IPS DF 4.7 (cell line): ENCODE data around the gene MAD1L1.

Experiments
- DNase-seq: peaks from one replicate; pipeline ENCODE4 v3.0.0-alpha.2; 2013; ENCODE audit warnings: low spot score; ENCODE audit errors: extremely low read depth

Gene MAD1L1

DNA sequence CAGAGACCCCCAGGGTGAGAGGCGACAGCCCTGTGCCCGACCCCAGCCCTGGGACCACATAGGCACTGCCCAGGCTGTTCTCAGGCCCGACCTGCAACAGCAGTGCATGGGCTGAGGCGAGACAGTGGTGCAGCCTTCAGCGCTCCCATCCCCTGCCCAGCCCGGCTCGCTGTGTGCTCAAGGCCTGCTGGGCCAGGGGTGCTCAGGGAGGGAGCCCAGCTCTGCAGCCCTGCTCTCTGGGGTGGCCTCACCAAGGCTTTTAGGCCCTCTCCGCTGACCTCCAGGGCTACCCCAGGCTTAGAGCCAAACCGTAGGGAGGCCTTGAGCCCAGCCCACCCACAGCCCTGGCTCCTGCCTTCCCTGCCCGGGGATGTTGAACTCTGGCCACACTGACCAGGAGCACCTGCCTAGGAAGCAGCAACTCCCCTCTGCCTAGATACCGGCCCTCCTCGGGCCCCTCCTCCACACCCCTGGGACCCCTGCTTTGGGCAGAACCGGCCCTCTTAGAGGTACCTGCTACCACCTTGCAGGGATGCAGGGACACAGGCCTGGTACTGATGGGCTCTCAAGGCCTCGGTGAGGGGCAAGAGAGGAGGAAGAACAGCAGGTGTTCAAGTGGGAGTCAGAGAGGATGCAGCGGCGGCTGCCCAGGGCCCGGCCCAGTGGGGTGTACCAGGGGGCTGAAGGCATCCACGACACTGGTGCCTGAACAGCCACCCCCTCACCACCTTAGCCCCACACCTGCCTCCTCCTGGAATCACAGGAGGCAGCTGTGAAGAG, 331.1 kb downstream of the MAD1L1 start:
- DNase-seq: no peak

DNA sequence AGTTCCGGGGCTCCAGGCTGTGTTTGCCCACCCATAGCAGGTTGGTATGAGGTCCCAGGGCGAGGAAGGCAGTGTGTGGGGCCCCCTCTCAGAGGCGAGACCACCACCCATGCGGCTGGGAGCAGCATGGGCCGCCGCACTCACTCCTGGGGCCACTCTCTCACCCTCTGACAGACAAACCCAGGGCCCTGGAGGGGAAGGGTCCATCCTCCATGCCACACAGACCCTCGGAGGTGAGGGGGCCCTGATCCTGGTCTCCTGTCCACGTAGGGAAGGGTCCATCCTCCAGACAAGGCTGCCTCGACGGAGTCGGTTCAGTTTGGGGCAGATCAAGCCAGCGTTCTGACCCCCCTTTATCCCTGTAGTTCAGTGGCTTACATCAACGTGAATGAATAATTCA, 331.9 kb downstream of the MAD1L1 start:
- DNase-seq: no peak

DNA sequence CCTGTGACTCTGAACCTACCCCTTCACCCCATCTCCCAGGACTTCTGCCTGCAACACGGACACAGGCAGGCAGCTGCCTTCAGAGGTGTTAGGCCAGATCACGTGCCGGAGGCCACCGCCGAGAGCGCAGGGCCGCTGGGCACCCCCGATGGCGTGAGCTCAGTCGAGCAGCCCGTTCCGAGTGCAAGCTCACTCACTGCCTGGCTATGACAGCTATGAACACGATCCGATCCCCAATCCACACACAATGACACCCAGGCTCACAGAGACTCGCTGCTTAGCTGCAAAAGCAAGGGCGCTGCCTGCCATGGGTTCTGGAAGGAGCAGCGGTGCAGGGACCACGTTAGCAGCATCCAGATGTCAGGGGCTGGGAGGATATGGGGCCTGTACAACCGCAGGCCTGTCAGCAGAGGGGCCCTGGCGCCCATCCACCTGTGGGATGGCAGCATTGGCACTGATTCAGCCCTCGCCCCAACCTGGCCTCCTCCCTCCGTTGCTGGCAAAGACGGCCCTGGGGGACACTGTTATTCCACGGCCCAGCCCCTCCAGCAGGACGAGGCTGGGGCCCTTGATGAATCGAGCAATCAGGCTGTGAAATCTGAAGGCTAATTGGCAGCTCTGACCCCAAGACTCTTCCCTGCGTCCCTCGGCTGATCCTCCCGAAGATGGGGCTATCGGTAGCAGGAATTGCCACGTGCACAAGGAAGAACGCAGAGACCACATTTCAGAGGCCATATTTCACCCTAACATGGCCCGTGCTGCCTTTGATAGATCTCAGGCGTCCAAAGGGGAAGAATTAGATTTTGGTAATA, 332.6 kb downstream of the MAD1L1 start:
- no peak for DNase-seq

DNA sequence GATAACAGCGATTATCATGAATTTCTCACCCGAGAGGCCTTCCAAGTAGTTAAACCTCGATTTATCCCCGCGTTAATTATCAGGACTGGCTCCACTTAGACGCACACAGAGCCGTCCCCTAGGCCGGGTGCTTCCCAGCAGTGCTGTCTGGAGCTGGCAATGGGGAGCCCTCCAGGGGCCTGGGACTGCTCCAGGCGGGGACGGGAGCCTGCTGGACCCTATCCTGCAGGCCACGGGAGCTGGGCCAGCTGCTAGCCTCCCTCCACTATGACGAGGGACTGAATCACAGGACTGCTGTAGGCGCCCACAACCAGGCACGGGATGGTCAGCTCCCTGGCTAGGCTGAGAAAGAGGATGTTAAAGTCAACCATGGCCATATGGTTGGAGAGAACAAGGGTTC, 333.5 kb downstream of the MAD1L1 start:
- DNase-seq: no peak

DNA sequence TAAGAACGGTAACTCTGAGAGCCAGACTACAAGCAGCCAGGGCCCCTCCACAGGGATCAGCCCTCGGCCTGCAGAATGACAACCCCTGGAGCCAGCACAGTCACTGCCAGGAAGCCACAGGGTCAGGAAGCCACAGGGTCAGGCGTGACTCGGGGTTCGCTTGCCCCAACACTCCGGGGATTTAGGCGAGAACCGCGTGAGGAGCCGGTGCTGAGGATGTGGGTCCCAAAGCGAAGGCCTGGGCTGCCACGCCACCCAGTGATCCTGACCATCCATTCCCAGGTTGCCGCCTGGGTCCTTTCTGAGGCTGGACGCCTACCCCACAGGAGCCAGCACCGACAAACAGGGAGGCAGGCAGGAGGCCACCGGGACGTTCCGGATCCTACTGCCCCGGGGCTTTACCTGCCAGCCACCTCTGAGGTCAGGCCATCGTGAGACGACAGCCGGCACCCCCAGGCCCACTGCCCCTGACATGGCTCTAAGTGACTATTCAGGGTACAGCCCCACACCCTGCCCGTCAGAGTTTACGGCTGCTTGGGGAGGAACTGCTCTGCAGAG, 334.0 kb downstream of the MAD1L1 start:
- no peak for DNase-seq

DNA sequence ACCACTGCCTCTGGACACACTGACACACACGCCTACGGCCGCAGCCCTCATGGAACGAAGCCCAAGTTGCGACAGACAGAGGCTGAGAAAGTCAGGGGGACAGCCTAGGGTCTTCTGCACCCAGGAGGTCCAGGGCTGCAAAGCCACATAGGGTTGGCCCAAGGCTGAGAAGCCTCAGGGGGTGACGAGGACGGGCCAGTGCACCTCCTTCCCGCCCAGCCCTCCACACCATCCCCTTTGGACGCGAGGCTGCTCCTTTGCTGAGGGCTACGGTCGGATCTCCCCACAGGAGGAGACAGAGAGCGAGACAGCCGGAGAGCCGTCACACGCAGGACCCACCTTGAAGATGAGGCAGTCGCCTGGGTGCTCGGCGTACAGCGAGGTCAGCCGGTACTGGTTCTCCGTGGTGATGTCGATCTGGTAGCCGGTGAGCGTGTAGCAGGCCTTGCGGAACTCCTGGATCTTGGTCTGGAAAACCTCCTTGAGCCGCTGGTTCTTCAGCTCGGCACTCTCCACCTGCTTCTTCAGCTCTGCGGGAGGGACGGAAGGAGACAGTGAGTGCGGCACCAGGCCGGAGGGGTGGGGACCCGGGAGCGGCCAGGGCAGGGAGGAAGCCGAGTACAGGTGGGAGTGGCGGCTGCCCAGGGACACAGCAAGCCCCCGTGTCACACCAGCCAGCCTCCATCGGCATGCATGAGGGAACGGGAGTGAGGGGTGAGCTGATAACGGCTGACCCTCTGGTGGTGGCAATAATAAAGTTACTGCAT, 334.7 kb downstream of the MAD1L1 start:
- DNase-seq: no peak

DNA sequence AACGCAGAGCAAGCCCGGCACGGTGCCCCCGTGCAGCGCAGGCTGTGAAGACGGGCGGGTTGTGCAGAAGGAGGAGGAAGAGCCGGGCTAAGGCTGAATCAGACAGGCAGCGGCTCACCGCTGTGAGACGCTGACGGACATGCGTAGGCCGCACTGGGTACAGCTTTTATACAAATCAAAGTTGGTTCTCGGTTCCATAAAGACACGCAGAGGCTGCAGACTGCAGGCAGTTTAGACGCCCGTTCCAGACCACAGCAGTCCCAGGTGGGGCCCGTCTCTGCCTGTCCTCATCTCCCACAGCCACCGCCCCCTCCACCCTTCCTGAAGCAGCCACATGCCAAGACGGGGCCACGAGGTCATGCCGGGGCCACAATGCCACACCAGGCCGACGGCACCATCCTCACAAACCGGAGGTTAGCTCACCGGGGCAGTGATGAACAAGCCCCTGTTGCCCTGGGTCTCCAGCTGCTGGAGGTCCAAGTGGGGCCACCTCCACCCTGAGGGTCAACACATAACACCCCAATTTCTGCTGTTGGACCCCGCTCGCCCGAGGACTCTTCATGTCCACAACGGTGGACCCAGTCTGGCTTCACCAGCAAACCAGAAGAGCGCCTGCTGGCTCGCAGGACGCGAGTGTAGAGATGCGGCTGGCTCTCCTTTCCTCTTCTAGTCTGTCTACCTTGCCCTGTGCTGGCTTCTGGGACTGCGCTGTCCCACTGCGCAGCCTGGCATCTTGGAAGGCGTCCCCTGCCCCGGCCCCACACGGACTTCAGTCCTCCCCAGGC, 335.5 kb downstream of the MAD1L1 start:
- no peak for DNase-seq

DNA sequence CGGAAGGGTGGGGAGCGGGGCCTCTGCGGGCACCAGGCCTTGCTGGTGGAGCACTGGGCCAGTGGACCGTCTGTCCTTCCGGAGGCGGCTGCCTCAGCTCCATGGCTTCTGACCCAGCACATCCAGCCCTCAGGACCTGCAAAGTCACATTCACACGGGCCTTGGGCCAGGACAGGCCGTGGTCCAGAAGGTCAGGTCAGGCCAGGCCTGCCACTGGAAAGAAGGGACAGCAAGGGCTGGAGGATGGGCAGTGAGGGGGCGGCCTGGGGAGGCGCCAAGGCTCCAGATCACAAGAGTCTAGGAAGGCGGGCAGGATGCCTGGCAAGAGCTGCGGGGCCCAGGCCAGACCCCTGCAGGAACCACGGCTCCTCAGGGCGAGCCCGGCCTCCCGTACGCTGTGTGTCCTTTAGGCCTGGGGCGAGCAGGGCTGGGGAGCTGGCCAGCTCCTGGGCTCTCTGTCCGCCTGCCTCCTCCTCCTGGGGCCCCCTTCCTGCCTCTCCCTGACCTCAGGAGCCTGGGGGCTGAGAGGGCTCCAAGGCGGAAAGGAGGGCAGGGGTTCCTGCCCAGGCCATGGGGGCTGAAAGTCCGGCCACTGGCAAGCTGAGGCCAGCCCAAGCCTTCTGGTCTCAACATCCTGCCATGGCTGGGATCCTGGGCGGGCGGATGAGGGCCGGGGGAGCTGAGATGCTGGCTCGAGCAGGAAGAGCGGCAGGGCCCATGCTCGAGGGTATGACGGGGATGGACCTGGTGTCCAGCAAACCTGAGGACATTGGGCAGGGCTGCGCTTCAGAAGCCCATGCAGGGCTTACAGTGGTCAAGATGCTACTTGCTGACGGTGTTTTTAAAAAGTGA, 336.9 kb downstream of the MAD1L1 start:
- DNase-seq: no peak

DNA sequence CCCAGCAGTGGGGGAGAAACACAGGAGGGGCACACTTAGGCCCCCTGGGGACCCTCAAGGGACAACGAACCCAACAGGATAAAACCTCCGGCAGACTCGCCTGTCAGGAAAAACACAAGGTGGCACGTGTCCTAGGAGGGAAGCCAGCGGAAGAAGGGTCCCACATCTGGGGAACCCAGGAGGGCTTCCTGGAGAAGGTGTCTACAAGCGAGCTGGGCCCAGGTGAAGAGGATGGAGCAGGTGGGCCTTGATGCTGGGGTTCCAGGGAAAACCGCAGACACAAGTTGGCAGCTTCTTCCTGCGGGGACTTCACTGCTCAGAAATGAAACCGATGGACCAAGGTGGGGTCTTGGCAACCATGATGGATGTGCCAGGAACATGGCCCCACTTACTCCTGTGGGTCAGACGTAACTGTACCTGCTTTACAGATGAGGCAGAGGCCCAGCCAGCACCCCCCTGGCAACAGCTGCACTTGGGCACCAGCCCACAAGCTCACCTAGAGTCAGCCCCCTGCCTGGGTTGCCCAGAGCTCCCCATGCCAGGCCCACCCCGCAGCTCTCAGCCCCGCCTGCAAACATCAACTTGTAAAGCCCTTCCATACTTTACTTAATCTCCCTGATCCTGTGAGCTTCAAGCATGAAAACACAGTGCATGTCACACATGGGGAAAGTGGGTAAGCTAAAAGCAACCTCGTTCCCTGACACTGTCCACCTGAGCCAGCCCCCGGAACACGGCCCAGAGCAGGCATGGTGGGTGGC, 337.7 kb downstream of the MAD1L1 start:
- no peak for DNase-seq

DNA sequence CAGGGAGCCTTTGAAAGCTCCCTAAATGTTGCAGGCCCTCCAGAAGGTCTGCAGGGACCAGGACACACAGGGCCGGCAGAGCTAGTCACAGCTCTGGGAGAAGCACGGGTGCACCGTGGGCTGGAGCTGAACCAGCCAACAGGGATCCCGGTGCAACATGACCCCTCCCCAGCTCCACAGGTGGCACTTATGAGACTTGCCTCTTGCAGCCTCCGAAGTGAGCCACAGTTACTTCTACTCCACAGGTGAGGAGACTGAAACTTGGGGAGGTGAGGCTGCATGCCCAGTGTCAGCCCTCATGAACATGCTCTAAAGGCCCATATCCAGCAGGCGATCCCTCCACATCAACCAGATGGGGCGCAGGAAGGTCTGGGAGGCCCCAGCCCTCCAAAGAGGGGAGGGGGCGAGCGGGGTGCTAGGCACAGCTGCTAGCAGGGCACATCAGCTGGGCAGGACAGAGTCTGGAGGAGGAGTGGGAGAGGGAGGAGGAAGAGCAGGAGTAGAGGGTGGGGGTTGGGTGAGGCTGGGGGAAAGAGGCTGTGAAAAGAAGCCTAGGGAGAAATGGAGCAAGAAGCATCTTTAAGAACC, 338.3 kb downstream of the MAD1L1 start:
- DNase-seq: no peak

DNA sequence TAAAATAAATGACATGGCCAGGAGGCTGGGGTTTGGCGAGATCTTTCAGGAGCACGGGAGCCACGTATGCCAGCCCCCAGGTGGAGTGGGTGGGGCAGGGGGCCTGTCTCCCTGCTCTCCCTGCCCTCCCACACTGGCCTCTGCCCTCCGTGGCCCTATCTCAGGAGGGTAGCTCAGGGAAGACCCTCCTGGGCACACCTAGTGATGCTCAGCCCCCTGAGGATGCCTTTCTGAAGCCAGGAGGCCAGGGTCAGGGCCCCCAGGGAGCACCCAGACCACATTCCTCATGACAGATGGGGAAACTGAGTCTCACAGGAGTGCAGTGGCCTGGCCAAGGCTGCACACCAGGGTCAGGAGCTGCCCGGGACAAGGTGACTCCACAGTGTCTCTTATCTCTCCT, 339.3 kb downstream of the MAD1L1 start:
- DNase-seq: no peak

DNA sequence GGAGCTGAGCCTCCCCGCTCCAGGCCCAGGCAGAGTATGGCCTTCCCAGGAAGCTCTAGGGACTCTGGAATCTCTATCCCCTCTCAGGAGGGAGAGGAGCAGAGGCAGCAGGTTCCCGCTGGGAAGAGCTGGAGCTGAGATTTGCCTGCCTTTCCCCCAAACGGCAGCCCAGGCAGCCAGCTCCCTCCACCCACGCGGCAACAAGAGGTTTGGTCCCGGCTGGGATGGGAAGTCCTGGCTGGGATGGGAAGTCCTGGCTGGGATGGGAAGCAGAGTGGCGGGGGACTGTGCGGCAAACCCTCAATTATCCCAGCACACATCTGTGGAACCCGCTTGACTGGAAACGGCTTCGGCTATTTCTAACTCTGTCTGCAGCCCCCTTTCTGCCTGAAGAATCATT, 339.7 kb downstream of the MAD1L1 start:
- DNase-seq: no peak

DNA sequence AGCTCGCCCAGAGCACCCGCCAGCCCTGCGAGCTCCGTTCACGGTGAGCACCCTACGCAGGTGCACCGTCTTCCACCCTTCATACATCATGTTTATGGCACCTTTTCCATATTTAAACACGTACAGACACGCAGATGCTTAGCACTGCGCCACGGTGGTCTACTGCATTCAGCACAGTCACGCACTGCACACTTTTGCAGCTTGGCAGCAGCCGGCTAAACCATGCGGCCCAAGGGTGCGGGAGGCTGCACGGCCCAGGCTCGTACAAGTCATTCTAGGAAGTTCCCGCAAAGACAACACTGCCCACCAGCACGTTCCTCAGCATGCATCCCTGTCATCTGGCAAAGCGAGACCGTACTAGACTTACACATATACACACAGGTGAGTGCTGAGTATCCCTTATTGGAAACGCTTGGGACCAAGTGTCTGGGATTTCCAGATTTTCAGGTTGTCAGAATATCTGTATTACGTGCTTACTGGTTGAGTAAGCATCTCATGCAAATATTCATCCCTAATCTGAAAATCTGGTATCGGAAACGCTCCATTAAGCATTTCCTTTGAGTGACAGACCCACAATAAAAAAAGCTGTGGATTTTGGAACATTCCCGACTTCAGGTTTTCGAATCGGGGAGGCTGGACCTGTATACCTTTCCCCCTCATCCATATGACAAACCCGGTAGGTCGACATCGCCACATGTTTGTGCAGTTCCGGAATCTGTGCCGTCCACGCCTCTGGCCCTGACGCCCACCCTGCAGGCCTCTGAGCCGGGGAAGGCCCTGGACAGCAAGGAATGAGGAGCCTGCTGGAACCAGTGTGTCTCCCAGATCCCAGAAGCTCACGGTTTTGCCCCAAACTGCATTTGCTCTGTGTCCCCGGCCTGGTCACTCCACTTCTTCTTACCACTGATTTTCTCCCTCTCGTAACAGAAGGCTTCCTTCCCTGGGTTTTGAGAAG, 340.5 kb downstream of the MAD1L1 start:
- DNase-seq: no peak

DNA sequence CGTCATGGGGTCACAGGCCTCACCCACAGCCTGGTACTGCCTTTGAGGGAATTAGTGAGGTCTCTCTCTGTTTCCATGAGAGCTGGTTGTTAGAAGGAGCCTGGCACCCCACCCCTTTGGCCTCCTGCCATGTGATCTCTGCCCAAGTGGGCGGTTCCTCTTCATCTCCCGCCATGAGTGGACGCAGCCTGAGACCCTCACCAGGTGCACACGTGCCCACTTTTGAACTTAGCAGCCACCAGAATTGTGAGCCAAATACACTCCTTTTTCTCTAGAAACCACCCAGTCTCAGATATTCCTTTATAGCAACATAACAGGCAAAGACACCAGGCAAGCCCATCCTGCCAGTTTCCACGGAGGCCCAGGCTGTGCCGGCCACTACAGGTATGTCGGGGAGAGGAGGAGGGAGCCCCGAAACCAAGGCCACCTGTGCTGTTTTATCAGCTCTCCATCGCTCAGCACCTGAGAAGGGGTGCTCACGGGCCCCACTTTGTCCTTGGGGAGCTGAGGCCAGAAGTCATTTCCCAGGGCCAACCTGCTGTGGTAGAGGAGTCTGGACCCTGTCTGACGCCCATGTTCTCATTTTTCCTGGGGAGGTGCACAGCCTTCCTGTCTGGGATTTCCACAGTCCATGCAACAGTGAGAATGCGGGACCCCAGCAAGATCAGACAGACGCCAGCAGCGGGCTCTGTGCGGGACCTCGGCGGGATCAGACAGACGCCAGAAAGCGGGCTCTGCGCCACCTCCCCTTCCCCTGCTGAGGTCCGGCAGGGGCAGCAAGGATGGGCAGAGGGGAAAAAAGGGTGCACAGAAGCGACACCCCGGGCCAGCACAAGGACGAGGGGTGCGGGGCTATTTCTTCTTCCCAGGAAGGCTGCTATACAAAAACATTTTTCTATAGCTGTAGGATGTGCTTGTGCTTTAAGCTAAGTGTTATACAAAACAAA, 342.2 kb downstream of the MAD1L1 start:
- DNase-seq: no peak

DNA sequence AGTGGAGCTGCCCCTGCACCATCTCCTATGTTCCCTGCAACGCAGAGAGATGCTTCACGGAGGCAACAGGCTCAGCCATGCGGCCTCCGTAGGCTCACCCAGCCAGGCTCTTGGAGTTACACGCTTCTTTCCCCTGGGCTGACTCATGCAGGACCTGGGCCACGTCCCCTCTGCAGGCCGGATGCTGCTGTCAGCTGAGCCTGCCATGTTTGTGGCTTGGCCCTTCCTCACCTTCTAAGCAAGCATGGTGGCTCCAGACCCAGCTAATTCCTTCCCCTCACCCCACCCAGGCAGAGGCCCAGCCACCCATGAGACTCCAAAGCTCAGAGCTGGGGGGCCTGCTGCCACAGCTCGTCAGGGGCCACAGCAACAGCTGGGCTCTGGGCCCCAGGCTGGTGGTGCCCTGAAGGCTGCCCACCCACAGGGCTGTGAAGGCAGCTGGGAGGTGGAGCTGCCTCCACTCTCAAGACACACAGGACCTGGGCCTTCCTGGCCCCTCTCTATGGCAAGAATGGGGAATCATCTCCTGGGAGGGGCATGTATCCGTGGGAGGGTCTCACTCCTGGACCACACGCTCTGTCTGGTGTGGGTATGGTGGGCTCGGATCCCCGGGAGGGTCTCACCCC, 343.1 kb downstream of the MAD1L1 start:
- no peak for DNase-seq

DNA sequence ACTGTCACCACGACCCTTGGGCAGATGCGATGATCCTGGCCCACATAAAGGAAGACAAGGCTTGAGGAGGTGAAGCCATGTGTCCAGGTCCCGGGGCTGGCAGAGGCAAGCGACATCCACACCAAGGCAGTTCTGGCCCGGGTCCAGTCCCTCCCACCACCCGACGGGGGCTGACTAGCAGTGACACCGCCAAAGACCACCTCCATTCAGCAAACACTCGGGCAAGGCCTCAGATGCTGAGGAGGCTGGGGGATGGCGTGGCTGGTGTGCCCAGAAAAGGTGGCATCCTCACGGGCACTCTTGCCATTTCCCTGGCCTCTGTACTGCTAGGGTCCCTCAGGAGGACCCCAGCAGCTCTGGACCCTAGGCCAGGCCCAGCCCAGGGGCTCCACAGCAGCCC, 343.7 kb downstream of the MAD1L1 start:
- DNase-seq: no peak
